NCI-H2171 treated with DMSO at 0.1 percent for 48 hours (cell line): ENCODE data around the gene CSK.

Source experiments
- DNase-seq: peaks from one replicate; lab custom pipeline; 2025; lab: John Stamatoyannopoulos, UW

The CSK gene

GRCh38 chr15:74843445-74843828 is 61.6 kb downstream of the CSK start:
- no peak for DNase-seq

GRCh38 chr15:74843891-74844299 is 62.0 kb downstream of the CSK start:
- no peak for DNase-seq

GRCh38 chr15:74844319-74845207 is 62.7 kb downstream of the CSK start:
- no peak for DNase-seq

- DNase-seq, result no peak
Measured at GRCh38 chr15:74845208-74845568, 63.3 kb downstream of the CSK start.

GRCh38 chr15:74845581-74845980 is 63.7 kb downstream of the CSK start:
- no peak for DNase-seq

GRCh38 chr15:74847432-74847831 is 65.6 kb downstream of the CSK start:
- no peak for DNase-seq

GRCh38 chr15:74850393-74850792 is 68.5 kb downstream of the CSK start:
- DNase-seq, result no peak

- no peak for DNase-seq
Measured at GRCh38 chr15:74851960-74852359, 70.1 kb downstream of the CSK start.
